ENCODE measurements around the gene RAPGEF5.

Gene RAPGEF5

DNA sequence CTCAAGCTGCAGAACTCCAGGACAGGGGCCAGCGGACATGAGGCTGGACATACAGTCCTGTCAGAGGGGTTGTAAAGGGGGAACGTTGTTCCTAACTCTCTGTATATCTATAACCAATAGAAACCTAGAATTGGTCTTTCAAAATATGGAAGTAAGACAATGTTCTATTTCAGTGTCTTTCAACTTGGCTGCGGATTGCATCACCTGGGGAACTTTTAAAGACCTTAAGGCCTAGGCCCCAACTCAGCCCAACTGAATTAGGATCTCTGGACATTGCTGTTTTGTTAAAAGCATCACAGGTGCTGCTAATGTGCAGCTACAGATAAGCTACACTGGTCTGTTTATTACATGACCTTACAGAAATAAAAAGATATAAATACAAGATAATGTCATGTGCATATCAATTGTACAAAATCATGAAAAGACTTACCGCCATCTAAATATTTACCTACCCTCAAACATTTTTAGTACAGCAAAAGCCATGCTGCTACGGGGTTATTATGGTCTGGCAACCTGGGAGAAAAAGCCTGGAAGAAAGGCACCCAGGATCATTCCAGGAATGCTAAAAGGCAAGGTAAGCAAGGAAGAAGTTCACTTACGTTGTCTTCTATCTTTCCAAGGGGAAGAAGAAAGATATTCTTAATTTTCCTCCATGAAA lies 169.1 kb downstream of the RAPGEF5 start:
- no peak for DNase-seq

DNA sequence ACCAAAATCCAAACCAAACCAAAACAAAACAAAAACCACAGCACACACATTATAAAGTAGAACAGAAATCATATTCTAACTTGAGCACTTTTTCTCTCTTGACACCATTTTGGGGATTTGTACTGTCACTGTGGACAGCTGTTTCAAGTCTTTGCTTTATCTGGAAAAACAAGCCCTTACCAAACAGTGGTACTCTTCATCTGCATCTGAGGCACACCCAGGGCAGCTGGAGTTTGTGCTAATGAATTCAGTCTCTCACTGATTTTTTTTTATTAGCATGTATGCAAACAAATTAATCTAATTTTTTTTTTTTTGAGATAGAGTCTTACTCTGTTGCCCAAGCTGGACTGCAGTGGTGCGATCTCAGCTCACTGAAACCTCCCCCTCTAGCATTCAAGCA lies 171.4 kb downstream of the RAPGEF5 start:
- DNase-seq = no peak

DNA sequence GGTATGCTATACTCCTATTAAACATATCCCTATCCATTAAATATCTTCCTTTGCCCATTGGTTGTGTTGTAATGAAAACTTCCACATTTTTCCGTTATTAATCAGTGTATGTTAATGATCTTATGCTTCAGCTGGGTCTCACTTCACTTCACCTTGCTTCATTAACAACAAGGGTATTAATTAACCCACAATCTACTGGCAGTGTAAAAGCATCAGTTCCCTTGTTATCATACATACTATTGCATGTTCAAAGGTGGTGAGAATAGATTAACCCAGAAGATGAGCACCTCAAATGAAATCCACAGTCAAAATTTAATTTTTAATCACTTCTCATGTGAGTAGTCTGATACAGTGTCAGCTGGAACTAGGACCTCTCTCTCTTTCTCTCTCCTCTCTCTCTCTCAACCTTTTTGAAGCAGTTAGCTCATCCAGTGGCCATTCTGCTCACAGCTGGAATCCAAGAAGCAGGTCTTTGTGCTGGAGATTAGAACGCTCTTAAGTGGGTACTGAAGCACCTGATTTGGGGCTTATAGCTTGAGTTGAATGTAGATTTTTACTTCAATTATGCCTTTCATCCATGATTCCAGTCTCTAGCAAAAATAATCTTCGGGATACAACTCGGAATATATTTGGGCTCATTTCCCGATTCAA lies 172.3 kb downstream of the RAPGEF5 start:
- DNase-seq = no peak

DNA sequence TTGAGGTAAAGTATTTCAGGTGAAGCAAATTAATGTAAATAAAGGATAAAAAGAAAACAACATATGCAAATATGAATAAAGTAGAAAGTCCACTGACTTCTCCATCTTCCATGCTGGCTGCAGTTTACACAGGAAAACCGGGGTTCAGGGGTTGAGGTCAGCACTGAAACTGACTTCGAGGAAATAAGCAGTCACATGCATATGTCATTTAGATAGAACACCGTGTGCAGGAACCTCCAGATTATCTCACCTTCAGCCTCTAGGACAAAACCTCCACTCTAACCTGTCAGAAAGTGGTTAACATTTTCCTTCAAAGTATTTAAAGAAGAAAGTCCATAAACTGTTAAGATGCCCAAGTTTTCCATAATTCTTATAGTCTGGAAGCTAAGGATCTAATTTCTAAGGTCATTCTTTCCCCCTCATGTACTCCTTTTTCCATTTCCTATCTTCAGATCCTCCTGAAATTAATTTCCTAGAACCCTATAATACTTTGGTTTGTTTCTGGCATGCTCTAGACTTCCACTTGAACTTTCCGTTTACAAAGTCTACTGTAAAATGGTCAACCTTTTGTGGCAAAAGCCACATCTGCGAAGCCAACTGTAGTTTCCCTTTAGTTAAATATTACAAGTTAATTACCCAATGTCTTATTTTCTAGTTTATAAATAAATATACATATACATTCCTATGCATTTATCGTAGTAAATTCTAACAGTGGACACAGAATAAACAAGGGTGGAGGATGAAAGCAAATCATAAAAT lies 173.3 kb downstream of the RAPGEF5 start:
- no peak for DNase-seq

GRCh38 chr7:22182149-22182548 lies 174.8 kb downstream of the RAPGEF5 start:
- no peak for DNase-seq

- no peak for DNase-seq
Observed at GRCh38 chr7:22181663-22182062, 175.3 kb downstream of the RAPGEF5 start.

DNA sequence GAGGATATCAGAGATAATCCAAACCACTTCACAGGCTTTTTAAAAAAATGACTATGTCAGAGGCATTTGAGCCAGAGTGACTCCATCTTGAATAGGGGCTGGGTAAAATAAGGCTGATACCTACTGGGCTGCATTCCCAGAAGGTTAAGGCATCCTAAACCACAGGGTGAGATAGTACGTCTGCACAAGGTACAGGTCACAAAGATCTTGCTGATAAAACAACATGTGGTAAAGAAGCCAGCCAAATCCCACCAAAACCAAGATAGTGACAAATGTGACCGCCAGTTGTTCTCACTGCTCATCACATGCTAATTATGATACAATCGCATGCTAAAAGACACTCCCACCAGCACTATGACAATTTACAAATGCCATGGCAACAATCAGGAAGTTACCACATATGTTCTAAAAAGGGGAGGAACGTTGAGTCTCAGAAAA lies 177.5 kb downstream of the RAPGEF5 start:
- DNase-seq = no peak

DNA sequence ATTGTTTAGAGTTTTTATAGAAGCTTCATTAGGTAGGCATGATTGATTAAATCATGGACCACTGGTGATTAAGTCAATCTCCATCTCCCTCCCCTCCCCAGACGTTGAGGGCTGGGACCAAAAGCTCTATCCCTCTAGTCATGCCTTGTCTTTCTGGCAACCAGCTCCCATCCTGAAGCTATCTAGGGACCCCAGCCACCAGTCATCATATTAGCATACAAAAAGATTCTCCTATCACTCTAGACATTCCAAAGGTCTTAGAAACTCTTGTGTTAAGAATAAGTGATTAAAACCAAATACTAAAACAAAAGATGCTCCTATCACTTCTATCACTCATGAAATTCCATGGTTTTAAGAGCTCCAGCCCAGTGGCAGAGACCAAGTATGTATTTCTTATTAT lies 178.2 kb downstream of the RAPGEF5 start:
- no peak for DNase-seq

DNA sequence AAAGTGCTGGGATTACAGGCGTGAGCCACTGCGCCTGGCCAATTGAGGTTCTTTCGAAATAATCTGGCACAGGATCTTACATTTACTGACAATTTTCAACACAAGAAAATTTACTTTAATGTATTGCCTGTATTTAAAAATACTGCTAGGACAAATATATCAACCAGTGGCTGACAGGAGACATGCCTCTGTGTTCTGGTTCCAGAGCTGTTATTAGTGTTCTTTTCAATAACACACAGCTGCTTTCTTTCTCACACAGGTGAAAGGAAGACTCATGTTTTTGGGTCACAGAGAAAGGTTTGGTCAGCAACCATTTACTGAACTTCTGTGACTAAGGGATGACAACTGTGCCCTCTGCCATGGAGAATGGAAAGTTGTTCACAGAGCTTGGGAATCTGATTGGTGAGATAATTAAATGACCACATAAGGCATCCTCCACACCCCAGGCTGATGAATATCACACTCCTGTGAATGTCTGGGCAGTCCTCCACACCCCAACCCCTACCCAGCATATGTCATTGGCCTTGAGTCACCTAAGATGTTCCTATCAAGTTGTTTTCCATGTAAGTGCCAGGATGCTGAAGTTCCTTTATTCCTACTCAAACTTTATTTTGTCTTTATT lies 180.1 kb downstream of the RAPGEF5 start:
- DNase-seq = no peak

DNA sequence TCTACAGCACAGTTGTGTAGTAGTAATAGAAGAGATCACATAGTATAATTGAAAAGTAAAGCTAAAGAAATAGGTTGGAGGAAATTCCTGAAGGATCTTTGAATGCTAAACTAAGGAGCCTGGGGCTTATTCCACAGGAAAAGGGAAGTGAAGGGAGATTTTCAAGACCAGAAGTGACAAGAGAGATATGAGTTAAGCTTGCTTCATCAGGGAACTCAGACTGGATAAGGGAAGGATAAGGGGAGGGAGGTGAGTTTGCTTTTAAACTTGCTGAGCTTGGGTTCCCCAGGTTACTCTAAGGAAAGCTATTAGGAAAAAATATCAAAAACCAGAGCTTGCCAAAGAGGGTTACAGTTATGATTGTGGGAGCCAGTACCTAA lies 182.4 kb downstream of the RAPGEF5 start:
- DNase-seq = no peak

DNA sequence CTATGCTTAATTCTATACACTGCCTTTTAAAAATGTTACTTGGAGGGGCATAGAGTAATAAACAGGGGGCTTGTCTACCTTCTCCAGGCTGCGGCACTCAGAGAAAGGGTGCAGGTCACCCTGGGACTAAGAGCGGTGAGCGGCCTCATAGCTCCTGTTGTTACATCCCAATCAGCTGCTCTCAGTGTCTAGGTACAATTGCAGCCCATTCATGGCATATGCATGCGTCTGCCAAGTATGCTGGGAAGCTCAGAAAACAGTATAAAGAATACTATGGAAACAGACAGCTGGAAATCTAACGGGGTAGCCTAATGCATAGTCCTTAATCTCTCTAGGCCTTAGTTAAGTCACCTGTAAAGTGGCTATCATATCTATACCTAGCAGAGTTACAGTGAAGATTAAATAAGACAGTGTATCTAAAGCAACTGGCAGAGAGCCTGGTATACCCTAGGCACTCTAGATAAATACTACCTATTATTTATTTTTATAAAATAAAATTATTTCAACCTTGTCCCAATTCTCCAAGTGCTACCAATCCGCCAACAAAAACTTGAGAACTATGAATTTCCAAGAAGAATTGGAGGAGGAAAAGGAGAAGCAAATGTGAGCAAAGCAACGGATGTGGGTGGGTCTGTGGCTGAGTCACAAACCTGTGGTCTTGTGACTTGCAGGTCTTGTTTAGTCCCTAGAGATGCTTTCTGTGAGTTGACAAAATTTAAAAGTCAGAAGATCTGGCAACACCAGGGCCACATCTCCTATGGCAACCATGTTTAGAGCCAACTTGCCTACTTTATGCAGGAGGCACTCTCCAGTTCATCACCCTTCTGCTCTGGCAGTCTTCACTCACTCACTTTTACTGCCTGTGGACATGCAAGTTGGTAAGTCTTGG lies 183.0 kb downstream of the RAPGEF5 start:
- no peak for DNase-seq

GRCh38 chr7:22168129-22168634 lies 188.8 kb downstream of the RAPGEF5 start:
- DNase-seq = no peak

DNA sequence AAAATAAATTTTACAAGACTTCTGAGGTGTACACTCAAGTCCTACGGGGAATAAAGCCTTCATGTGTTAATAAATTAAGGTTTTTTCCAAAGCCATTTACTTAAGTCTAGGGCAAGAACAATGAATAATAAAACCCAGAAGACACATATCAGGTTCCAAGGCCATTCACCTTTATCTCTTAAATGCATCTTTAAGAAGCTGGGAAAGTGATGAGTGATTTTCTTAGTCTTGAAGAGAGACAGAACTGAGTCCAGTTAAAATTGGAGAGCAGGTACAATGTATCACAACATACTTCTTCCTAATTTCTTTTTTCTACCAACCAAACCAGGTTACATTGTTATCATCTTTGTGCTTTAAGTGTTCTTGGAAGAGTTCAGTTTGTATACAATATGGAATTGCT lies 189.5 kb downstream of the RAPGEF5 start:
- DNase-seq = no peak

DNA sequence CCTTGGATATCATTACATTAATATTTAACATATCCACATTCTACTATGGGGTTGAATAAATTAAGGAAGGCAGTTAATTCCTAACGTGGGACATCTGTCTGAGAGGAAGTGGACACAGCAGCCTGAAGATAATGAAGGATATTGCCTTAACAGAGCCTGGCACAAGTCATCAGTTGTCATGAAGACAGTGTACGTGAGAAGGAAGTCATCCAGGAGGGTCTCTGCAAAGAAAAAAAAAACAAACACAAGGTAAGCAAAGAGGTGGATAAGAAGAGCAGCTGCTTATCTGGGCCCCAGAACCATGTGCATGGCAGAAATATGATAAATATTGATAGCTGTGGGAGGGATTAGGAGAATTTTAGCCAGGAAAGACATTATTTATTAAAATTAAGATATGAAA lies 190.0 kb downstream of the RAPGEF5 start:
- DNase-seq = no peak

- DNase-seq = no peak
Observed at GRCh38 chr7:22159341-22159740, 197.6 kb downstream of the RAPGEF5 start.

- no peak for DNase-seq
Observed at GRCh38 chr7:22157552-22157951, 199.4 kb downstream of the RAPGEF5 start.

DNA sequence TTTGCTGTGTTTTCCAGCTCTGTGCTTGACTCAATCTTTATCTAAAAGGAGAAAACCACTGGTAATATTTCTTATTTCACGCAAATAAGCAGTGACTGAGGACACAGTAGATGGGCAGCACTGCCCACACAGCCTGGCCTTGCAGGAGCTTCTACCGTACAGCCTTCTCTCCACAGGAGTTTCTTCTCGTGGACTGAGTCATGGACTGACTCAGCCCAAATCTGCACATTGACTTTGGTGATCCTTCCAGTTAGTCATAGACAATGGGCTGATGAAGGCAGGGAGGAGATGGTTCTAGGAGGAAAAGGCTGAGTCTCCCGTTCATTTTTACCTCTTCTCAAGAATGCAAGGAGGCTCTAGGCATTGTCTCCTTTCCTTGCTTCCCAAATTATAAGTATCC lies 200.7 kb downstream of the RAPGEF5 start:
- peak; percentile 57 for DNase-seq

- DNase-seq = peak; percentile 5
Observed at GRCh38 chr7:22154143-22154529, 202.8 kb downstream of the RAPGEF5 start.

DNA sequence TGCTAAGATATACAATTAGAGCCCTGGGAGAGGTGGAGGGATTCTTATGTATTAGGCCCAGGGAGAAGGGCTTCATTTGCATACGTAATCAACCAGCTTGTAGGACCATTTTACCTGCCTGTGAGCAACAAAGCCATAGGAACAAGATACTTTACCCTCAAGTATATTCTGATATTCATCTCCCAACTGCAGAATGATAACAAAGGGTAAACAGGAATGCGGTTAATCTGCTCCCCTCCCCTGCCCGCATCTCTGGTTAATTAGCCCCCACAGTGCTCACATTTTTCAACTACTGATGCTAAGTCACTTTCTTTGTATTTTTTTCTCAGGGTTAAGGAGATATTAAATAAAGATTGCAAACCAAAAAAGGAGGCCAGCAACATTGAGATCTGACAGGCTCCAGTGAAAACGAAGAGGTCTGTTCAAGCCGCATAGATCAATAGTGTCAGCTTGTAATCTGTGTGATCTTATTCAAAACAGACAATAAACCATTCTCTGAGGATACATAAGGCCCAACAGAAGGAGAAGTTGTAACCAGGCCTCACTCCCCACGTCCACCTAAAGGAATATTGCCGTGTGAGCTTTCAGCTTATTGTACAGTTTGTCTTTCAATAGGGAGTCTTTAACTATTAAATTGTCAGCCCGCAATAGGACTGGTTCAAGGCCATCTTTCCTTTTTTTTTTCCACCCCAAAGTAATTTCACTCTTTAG lies 203.4 kb downstream of the RAPGEF5 start:
- DNase-seq = no peak

GRCh38 chr7:22152690-22153089 lies 204.3 kb downstream of the RAPGEF5 start:
- no peak for DNase-seq

DNA sequence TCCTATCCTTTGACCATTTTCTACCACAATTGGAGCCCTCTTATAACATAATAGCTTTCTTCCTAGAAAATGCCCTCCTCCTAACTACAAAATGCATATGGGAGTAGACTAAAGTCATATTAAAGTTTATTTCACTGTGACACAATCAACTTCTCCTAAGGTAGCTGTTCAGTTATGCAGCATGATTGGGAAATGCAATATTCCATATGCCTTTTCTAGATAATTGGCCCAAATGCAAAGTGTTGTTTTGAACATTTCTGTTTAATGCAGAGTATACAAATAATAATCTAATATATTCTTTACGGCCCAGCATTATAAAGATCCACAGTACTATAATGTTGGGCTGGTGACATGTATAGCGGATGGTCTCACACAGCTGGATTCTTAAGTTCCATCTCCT lies 205.1 kb downstream of the RAPGEF5 start:
- DNase-seq = no peak

- DNase-seq = no peak
Observed at GRCh38 chr7:22150221-22150620, 206.7 kb downstream of the RAPGEF5 start.

Measured in fibroblast of skin of scalp (primary cell).